GM18499 (cell line): ENCODE results near the gene FDX1.

ENCODE experiments used
- ATAC-seq: cut with Tn5 transposase; IDR thresholded peaks from one replicate; pipeline ENCODE4 v1.9.1; 2021; ENCODE audit warnings: moderate number of reproducible peaks; ENCODE audit not compliant: insufficient read depth, unreplicated experiment

Gene FDX1

GRCh38 chr11:110497231-110497978 lies 67.7 kb downstream of the FDX1 start:
- no peak for ATAC-seq

- no peak for ATAC-seq
Measured at GRCh38 chr11:110501428-110501827, 71.7 kb downstream of the FDX1 start.

GRCh38 chr11:110505528-110506284 lies 76.0 kb downstream of the FDX1 start:
- ATAC-seq, result no peak

- no peak for ATAC-seq
Measured at GRCh38 chr11:110507328-110507727, 77.6 kb downstream of the FDX1 start.

- ATAC-seq, result no peak
Measured at GRCh38 chr11:110508786-110509185, 79.0 kb downstream of the FDX1 start.

- no peak for ATAC-seq
Measured at GRCh38 chr11:110509472-110509871, 79.7 kb downstream of the FDX1 start.

- no peak for ATAC-seq
Measured at GRCh38 chr11:110512026-110512425, 82.3 kb downstream of the FDX1 start.

GRCh38 chr11:110513259-110513801 lies 83.6 kb downstream of the FDX1 start:
- ATAC-seq, result no peak

- ATAC-seq, result no peak
Measured at GRCh38 chr11:110513846-110514437, 84.2 kb downstream of the FDX1 start.
